Astrocyte of the cerebellum (primary cell): Measurements from ENCODE around the gene NANOS2.

Source experiments
- DNase-seq: peaks from one replicate; pipeline ENCODE4 v3.0.0-alpha.2; 2011; ENCODE audit warnings: low read depth
- H3K4me3 ChIP-seq: 2 replicates; pipeline ENCODE4 v1.5.1; 2011; ENCODE audit warnings: mild to moderate bottlenecking, low read depth, low read length, moderate library complexity
- CTCF ChIP-seq: IDR thresholded peaks from 2 replicates; pipeline ENCODE4 v1.5.1; 2012; ENCODE audit warnings: low read length, low read depth, moderate library complexity, mild to moderate bottlenecking; ENCODE audit errors: missing control alignments
- in situ Hi-C: cut with HindIII; loops from 2 replicates; pipeline ENCODE4 v1.10.0; 2017; ENCODE audit warnings: low sequenced_read_pairs

The NANOS2 gene

DNA sequence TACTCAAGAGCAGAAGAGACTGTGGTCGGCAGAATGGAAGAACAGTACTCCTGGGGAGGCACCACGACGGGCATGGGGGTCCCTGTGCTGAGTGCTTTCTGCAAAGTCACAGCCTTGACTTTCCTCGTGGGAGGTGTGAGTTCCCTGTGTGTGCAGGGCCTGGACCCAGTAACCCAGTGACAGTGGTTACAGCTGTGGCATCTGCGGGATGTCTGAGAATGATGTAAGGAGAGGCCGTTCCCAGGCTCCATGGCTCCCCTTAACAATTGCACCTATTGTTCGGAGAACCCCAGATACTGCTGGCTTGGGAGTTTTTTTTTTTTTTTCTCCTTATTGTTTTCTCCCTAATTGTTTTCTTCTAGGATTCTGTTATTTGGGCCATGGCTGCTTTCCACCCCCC lies 5.1 kb upstream of the NANOS2 start:
- in situ Hi-C loops, result loop anchor here (10.0 kb wide), 1 partner anchor 85 kb away; no protein-coding TSS in a partner anchor
- H3K4me3 ChIP-seq, result no peak overlapping the region
- TF ChIP-seq CTCF, result no peak
- no peak for DNase-seq

DNA sequence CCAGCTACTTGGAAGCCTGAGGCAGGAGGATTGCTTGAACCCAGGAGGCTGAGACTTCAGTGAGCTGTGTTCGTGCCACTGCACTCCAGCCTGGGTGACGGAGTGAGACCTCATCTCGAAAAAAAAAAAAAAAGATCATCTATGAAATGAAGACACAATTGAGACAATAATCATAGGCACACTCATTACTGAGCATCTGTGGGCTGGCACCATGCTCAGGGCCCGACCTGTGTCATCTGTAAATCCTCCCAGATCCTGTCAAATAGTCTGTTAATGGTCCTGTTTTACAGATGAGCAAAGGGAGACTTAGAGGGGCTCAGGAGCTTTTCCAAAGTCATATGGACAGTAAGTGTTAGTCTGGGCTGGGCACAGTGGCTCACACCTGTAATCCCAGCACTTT lies 4.1 kb upstream of the NANOS2 start:
- in situ Hi-C loops, result no loop called here
- DNase-seq, result no peak
- TF ChIP-seq CTCF, result no peak
- no peak overlapping the region for H3K4me3 ChIP-seq

DNA sequence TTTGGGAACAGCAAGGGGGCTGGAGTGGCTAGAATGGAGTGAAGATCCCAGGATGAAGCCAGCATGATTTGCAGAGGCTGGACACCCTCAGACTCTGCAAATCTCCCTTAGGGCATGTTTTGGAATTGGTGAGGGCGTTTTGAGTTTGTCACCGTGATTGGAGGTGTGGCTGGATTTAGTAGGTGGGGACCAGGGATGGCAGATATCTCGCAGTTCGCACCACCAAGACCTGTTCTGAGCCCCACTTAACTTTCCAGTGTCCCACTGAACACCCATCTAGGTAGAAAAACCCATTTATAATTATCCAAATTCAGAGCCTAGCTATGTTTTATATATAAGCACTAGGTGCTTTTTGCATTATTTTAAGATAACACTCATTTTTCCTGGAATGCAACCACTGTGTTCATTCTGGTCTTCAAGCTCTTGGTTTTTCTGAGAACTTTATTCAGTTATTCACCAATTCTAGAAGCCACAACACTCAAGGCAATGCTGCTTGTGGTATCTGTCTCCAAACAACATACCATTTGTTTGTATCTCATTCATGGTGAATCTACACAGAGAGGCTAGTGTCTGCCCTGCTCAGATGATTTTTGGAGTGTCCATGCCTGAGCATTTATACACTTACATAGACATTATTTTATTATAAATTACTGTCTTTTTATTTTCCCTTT lies 3.0 kb upstream of the NANOS2 start:
- no peak overlapping the region for H3K4me3 ChIP-seq
- in situ Hi-C loops, result no loop called here
- no peak for DNase-seq
- no peak for TF ChIP-seq CTCF

DNA sequence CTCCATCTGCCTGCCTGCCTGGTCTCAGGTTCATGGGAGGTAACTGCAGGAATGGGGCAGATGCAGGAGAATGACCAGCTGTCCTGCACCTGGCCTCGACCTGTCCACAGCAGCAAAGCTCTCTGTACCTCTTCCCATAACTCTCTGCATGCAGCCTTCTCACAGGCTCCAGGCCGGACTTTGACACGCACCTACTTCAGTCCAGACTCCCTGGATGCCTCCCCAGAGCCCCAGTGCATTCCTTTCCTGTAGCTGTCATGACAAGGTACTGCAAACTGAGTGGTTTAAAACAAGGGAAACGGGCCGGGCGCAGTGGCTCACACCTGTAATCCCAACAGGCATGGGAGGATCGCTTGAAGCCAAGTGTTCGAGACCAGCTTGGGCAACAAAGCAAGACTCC lies 3.3 kb downstream of the NANOS2 start:
- DNase-seq, result no peak
- TF ChIP-seq CTCF, result no peak
- in situ Hi-C loops, result no loop called here
- H3K4me3 ChIP-seq, result no peak overlapping the region

GRCh38 chr19:45908956-45909355 lies 5.6 kb downstream of the NANOS2 start:
- H3K4me3 ChIP-seq, result no peak overlapping the region
- no peak for TF ChIP-seq CTCF
- DNase-seq, result no peak
- in situ Hi-C loops, result no loop called here

DNA sequence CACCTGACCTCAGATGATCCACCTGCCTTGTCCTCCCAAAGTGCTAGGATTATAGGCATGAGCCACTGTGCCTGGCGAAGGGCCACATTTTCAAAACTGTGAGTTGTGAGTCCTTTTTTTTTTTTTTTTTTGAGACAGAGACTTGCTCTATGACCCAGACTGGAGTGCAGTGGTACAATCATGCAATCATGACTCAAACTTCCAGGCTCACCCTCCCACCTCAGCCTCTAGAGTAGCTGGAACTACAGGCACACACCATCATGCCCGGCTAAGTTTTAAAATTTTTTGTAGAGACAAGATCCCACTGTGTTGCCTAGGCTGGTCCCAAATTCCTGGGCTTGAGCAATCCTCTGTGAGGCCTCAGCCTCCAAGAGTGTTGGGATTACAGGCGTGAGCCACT lies 8.4 kb downstream of the NANOS2 start:
- DNase-seq, result no peak
- TF ChIP-seq CTCF, result no peak
- no peak overlapping the region for H3K4me3 ChIP-seq
- in situ Hi-C loops, result no loop called here

DNA sequence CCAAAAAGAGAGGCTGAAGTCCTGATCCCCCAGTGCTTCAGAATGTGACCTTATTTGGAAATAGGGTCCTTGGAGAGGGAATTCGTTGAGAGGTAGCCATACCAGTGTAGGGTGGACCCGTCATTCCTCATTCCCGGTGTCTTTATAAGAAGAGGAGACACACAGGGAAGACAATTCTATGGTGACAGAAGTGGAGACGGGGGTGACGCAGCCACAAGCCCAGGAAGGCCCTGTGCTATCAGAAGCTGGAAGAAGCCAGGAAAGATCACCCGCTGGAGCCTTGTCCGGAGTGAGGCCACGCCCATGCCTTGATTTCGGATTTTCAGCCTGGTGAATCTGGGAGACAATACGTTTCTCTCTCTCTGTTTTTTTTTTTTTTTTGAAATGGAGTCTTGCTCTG lies 9.6 kb downstream of the NANOS2 start:
- no peak for DNase-seq
- in situ Hi-C loops, result no loop called here
- no peak for TF ChIP-seq CTCF
- no peak overlapping the region for H3K4me3 ChIP-seq
